Colonic mucosa (tissue), 4 donors: ENCODE measurements around the gene ARSK. TPM values are rescaled to one million over a fixed set of nuclear protein-coding genes. Genes with fewer than 3 reads are reported as not detected.

Experiments
- DNase-seq: peaks from one replicate; pipeline ENCODE4 v3.0.0-alpha.2; 2020
- H3K27ac ChIP-seq: fragments of 200-600 bp; one replicate; pipeline ENCODE4 v1.8.0; 2021
- H3K27me3 ChIP-seq: fragments of 200-600 bp; one replicate; pipeline ENCODE4 v1.8.0; 2021
- H3K36me3 ChIP-seq: fragments of 200-600 bp; one replicate; pipeline ENCODE4 v1.8.0; 2021
- H3K4me1 ChIP-seq: fragments of 200-600 bp; one replicate; pipeline ENCODE4 v1.8.0; 2021; ENCODE audit warnings: mild to moderate bottlenecking
- H3K4me3 ChIP-seq: fragments of 200-600 bp; one replicate; pipeline ENCODE4 v1.8.0; 2021
- H3K9ac ChIP-seq, 2 donors: one replicate each; pipeline ENCODE4 v1.7.0; 2013; ENCODE audit warnings: control low read depth in 2 of 2, low read depth in 2 of 2, low read length in 2 of 2
- H3K9me3 ChIP-seq: fragments of 200-600 bp; one replicate; pipeline ENCODE4 v1.8.0; 2021
- CTCF ChIP-seq: fragments of 200-600 bp; IDR thresholded peaks from one replicate; pipeline ENCODE4 v1.8.0; 2022; ENCODE audit warnings: antibody characterized with exemption, mild to moderate bottlenecking
- intact Hi-C: fragments of 100-400 bp; cut with DNase I; formaldehyde crosslinking; loops from one replicate; pipeline ENCODE4 v1.14.1; 2022
- total RNA-seq, 2 donors: library from RNA; stranded (reverse); fragmentation: NEBNext Ultra II Directional in 1 of 2; extraction: Animal tissue kit (Norgen Biotek cat#: 25700) in 1 of 2; gene quantifications; one replicate each; pipeline ENCODE4 v1.2.1, GENCODE V29; 2021
- donor health status: healthy.
- donor health status: DM: no; HTN: no; CAD: no.
- donor health status: DM: no; HTN: no; CAD: no.

Gene ARSK
- total RNA-seq, 2 donors from 2014 or later: 3.7 to 4.3 TPM

- Histone ChIP-seq H3K9ac (no peak overlapping the region), H3K4me3 (no peak overlapping the region), H3K9me3 (no peaks in the 10 kb centered on the region), H3K36me3 (no peaks in the 10 kb centered on the region), H3K27ac (no peak overlapping the region), H3K4me1 (no peaks in the 10 kb centered on the region), H3K27me3 (no peaks in the 10 kb centered on the region)
- intact Hi-C loops: loop anchor here (10.0 kb wide), 1 partner anchor 686 kb away; no protein-coding TSS in a partner anchor
- no peak for DNase-seq
- no peak for TF ChIP-seq CTCF
These were observed 94.4 kb downstream of the ARSK start for GRCh38 chr5:95649274-95649673.

DNA sequence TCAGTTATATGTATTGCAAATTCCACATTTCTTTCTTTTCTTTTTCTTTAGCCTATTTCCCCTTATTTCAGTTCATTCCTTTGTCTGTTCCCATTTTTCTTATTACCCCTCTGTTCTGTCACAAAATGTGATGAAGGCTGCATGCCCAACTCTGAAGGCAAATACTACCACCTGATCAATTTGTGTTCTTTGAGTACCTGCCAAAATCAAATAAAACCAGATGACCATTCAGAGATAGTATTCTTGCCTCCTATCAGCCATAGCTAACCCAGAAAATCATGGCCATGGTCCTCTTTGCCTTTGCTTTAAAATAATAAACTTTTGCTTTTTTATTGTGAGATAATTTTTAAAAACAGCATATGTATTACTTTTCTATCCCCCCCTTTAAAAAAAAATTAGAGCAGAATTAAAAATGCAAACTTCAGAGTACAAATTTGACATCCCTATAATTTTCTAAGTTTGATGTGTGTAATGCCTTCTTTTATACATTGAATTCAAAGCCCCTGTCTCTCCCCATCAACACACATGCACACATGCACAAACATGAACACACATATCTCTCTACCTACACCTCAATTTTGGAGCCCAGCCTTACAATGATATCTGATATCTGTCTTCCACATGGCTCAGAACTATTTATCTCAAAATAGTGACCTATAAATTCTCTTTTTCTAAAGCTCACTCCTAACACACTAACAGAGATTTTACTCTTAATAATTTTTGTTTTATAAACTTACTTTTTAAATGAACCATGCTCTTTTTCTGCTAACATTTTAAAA lies 95.1 kb downstream of the ARSK start:
- Histone ChIP-seq H3K9ac (no peak overlapping the region), H3K27ac (no peak overlapping the region), H3K4me3 (no peak overlapping the region), H3K27me3 (no peaks in the 10 kb centered on the region), H3K36me3 (no peaks in the 10 kb centered on the region), H3K4me1 (no peaks in the 10 kb centered on the region), H3K9me3 (no peaks in the 10 kb centered on the region)
- DNase-seq: no peak
- TF ChIP-seq CTCF: no peak
- intact Hi-C loops: loop anchor here (10.0 kb wide), 1 partner anchor 685 kb away; no protein-coding TSS in a partner anchor

DNA sequence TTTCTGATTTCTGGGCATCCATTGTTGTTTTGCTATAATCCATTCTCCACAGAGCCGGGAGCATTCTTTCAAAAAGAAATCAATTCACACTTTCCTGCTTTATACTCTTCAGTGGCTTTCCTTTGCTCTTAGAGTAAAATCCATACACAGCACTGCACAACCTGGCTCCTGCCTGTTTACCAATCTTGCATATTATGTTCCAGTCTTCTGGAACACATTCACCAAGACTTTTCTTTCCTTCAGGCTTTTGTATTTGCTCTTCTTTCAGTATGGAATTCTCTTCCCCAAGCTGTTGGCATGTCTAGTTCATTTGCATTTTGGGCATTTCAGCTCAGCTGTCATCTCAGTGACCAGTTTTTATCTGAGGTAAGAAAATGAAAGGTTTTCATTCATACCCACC lies 97.9 kb downstream of the ARSK start:
- no peak for TF ChIP-seq CTCF

DNA sequence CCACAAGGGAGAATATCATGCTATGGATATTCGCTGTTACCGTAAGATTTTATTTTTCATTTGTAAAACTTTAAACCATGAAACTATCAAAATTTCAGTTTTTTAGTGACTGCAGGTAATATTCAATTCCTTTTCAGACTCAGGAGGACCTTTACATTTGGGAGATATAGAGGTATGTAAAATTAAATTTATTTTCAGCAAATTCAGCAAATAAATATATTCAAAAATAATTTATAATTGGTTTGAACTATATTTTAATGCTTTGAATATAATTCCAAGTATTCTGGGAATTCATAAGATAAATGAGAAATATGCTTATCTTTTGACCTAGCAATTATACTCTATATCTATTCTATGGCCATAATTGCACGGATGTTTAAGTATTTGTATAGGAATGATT lies 99.3 kb downstream of the ARSK start:
- TF ChIP-seq CTCF: no peak
- intact Hi-C loops: no loop called here
- H3K4me3 ChIP-seq: no peak overlapping the region
- no peak overlapping the region for H3K27ac ChIP-seq
- H3K4me1 ChIP-seq: no peaks in the 10 kb centered on the region
- no peaks in the 10 kb centered on the region for H3K36me3 ChIP-seq
- H3K27me3 ChIP-seq: no peaks in the 10 kb centered on the region
- DNase-seq: no peak
- H3K9me3 ChIP-seq: no peaks in the 10 kb centered on the region
- no peak overlapping the region for H3K9ac ChIP-seq

More for the DNA sequence above, 97.9 kb downstream of the ARSK start:
- DNase-seq: no peak
- Histone ChIP-seq H3K9me3 (no peaks in the 10 kb centered on the region), H3K9ac (no peak overlapping the region), H3K4me3 (no peak overlapping the region), H3K27me3 (no peaks in the 10 kb centered on the region), H3K36me3 (no peaks in the 10 kb centered on the region), H3K4me1 (no peaks in the 10 kb centered on the region), H3K27ac (no peak overlapping the region)
- intact Hi-C loops: no loop called here

Other genes with a start within 250 kb of the ARSK start
- not detected for gene FAM81B, start 163.7 kb upstream of the ARSK start, total RNA-seq
- 10 to 100 TPM; 51.3 to 65.8 TPM for gene SKIC3, start 124 bp upstream of the ARSK start, total RNA-seq
- gene GPR150, start 65.0 kb downstream of the ARSK start, total RNA-seq: under 1 TPM; 0.27 to 0.52 TPM
- gene RFESD, start 91.7 kb downstream of the ARSK start, total RNA-seq: 1 to 10 TPM in 1 of 2 donors, under 1 TPM in 1; 0.89 to 2.0 TPM
- under 1 TPM; 0.37 to 0.40 TPM for gene SPATA9, start 127.9 kb downstream of the ARSK start, total RNA-seq
- 10 to 100 TPM; 50.0 to 59.0 TPM for gene RHOBTB3, start 176.2 kb downstream of the ARSK start, total RNA-seq